Hepatocyte (in vitro differentiated cells): ENCODE measurements around the gene TMEM200B.
A peak's percentile ranks its signal among the peaks of the same experiment; 100 is the strongest.

Experiments
- EZH2 ChIP-seq: fragments of 200-600 bp; sonication (generic); IDR thresholded peaks from 2 replicates; pipeline ENCODE4 v1.6.1; 2016; ENCODE audit warnings: antibody characterized with exemption, mild to moderate bottlenecking, borderline replicate concordance
- EZH2phosphoT487 ChIP-seq: fragments of 200-600 bp; sonication (generic); IDR thresholded peaks from one replicate; pipeline ENCODE4 v1.6.1; 2018; ENCODE audit warnings: antibody characterized with exemption, mild to moderate bottlenecking, low read depth, moderate library complexity; ENCODE audit not compliant: unreplicated experiment, severe bottlenecking
- TF ChIP-seq, protein P1 (sequence below): fragments of 200-600 bp; sonication (generic); IDR thresholded peaks from 2 replicates; pipeline ENCODE4 v1.5.1; 2016; ENCODE audit warnings: antibody characterized with exemption, mild to moderate bottlenecking; ENCODE audit not compliant: poor library complexity

GRCh38 chr1:29120947-29121485, 2.7 kb downstream of the TMEM200B start:
- TF ChIP-seq, protein P1, sequence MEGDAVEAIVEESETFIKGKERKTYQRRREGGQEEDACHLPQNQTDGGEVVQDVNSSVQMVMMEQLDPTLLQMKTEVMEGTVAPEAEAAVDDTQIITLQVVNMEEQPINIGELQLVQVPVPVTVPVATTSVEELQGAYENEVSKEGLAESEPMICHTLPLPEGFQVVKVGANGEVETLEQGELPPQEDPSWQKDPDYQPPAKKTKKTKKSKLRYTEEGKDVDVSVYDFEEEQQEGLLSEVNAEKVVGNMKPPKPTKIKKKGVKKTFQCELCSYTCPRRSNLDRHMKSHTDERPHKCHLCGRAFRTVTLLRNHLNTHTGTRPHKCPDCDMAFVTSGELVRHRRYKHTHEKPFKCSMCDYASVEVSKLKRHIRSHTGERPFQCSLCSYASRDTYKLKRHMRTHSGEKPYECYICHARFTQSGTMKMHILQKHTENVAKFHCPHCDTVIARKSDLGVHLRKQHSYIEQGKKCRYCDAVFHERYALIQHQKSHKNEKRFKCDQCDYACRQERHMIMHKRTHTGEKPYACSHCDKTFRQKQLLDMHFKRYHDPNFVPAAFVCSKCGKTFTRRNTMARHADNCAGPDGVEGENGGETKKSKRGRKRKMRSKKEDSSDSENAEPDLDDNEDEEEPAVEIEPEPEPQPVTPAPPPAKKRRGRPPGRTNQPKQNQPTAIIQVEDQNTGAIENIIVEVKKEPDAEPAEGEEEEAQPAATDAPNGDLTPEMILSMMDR: peak; percentile 60
- TF ChIP-seq EZH2: no peak
- TF ChIP-seq EZH2phosphoT487: no peak
